Ascending aorta (tissue), 2 donors: ENCODE data around the gene RAD51B. TPM values are rescaled to one million over a fixed set of nuclear protein-coding genes. Genes with fewer than 3 reads are reported as not detected.

Experiments used
- DNase-seq, 2 donors: peaks; one replicate each; pipeline ENCODE4 v3.0.0-alpha.2; 2019; ENCODE audit warnings: low spot score in 2 of 2
- H3K27ac ChIP-seq, 2 donors: fragments of 200-600 bp; sonication (generic); one replicate each; pipeline ENCODE4 v1.5.1; 2016 to 2017; ENCODE audit warnings: mild to moderate bottlenecking in 1 of 2
- H3K27me3 ChIP-seq: fragments of 200-600 bp; sonication (generic); one replicate; pipeline ENCODE4 v1.5.1; 2017
- H3K36me3 ChIP-seq, 2 donors: fragments of 200-600 bp; sonication (generic); one replicate each; pipeline ENCODE4 v1.5.1; 2016
- H3K4me1 ChIP-seq, 2 donors: fragments of 200-600 bp; sonication (generic); one replicate each; pipeline ENCODE4 v1.5.1; 2016 to 2017; ENCODE audit warnings: mild to moderate bottlenecking in 1 of 2
- H3K4me3 ChIP-seq, 2 donors: fragments of 200-600 bp; sonication (generic); one replicate each; pipeline ENCODE4 v1.5.1; 2016 to 2017; ENCODE audit warnings: mild to moderate bottlenecking in 1 of 2
- H3K9me3 ChIP-seq, 2 donors: fragments of 200-600 bp; sonication (generic); one replicate each; pipeline ENCODE4 v1.5.1; 2016
- CTCF ChIP-seq, 3 experiments: fragments of 200-600 bp in 2 of 3; fragments of 450-650 bp in 1 of 3; sonication (generic) in 2 of 3; IDR thresholded peaks; one replicate each; pipeline ENCODE4 v1.5.1; 2016 to 2019; ENCODE audit warnings: antibody characterized with exemption in 3 of 3, mild to moderate bottlenecking in 1 of 3, moderate library complexity in 1 of 3
- intact Hi-C: fragments of 100-400 bp; cut with DNase I; formaldehyde crosslinking; loops from one replicate; pipeline ENCODE4 v1.15.1; 2023
- total RNA-seq: library from RNA; depleted of rRNA; stranded (reverse); fragments of >200 nt; gene quantifications from one replicate; pipeline ENCODE4 v1.1.0, GENCODE V29; 2016

The RAD51B gene
- total RNA-seq, 1 donor from 2014 or later: not detected

- H3K4me1 ChIP-seq: peaks cover 7 to 10% of the 10 kb centered on the region in 2 donors
- no peak for DNase-seq
- H3K27me3 ChIP-seq: no peaks in the 10 kb centered on the region
- intact Hi-C loops: no loop called here
- no peaks in the 10 kb centered on the region for H3K9me3 ChIP-seq
- H3K27ac ChIP-seq: peak overlapping the region in 1 of 2 donors; percentile 7
- no peak for TF ChIP-seq CTCF (IDR thresholded peaks at IDR 0.05)
- no peak overlapping the region for H3K4me3 ChIP-seq
- no peaks in the 10 kb centered on the region for H3K36me3 ChIP-seq
Observed at GRCh38 chr14:68369281-68370056, 549.9 kb downstream of the RAD51B start.

GRCh38 chr14:68370057-68370360 lies 550.4 kb downstream of the RAD51B start:
- Histone ChIP-seq H3K27me3 (no peaks in the 10 kb centered on the region), H3K27ac (no peak overlapping the region), H3K4me1 (peaks cover 3 to 4% of the 10 kb centered on the region in 2 donors), H3K36me3 (no peaks in the 10 kb centered on the region), H3K4me3 (no peak overlapping the region), H3K9me3 (no peaks in the 10 kb centered on the region)
- intact Hi-C loops: no loop called here
- no peak for TF ChIP-seq CTCF (IDR thresholded peaks at IDR 0.05)
- DNase-seq: no peak

GRCh38 chr14:68372368-68372767 lies 552.8 kb downstream of the RAD51B start:
- no peaks in the 10 kb centered on the region for H3K36me3 ChIP-seq
- H3K27ac ChIP-seq: no peak overlapping the region
- H3K4me3 ChIP-seq: no peak overlapping the region
- no peaks in the 10 kb centered on the region for H3K9me3 ChIP-seq
- TF ChIP-seq CTCF (IDR thresholded peaks at IDR 0.05): no peak
- H3K27me3 ChIP-seq: no peaks in the 10 kb centered on the region
- intact Hi-C loops: no loop called here
- DNase-seq: no peak
- H3K4me1 ChIP-seq: peaks cover 3 to 15% of the 10 kb centered on the region in 2 donors

GRCh38 chr14:68373124-68373646 lies 553.6 kb downstream of the RAD51B start:
- H3K9me3 ChIP-seq: no peaks in the 10 kb centered on the region
- no peak for DNase-seq
- intact Hi-C loops: no loop called here
- H3K27me3 ChIP-seq: no peaks in the 10 kb centered on the region
- peaks cover 3 to 17% of the 10 kb centered on the region in 2 donors for H3K4me1 ChIP-seq
- TF ChIP-seq CTCF (IDR thresholded peaks at IDR 0.05): no peak
- H3K4me3 ChIP-seq: no peak overlapping the region
- H3K27ac ChIP-seq: no peak overlapping the region
- no peaks in the 10 kb centered on the region for H3K36me3 ChIP-seq

- no peak for DNase-seq
- Histone ChIP-seq H3K27me3 (no peaks in the 10 kb centered on the region), H3K36me3 (no peaks in the 10 kb centered on the region), H3K27ac (no peak overlapping the region), H3K4me3 (no peak overlapping the region), H3K9me3 (no peaks in the 10 kb centered on the region), H3K4me1 (peaks cover 3 to 15% of the 10 kb centered on the region in 2 donors)
- TF ChIP-seq CTCF (IDR thresholded peaks at IDR 0.05): no peak
- intact Hi-C loops: no loop called here
Observed at GRCh38 chr14:68373847-68374444, 554.4 kb downstream of the RAD51B start.
